Astrocyte of the hippocampus (primary cell): ENCODE data around the gene PPP2R5C.
"Not testable (repeated sequence)": the region's sequence is repeated elsewhere in the genome, so short reads cannot be mapped to it uniquely, and the experiment has no call there.

ENCODE experiments used
- DNase-seq: peaks from one replicate; pipeline ENCODE4 v3.0.0; 2011; ENCODE audit warnings: low read depth, low spot score

The PPP2R5C gene

GRCh38 chr14:101964297-101965180 lies 203.0 kb downstream of the PPP2R5C start, which contains the start of gene DYNC1H1:
TSS of gene DYNC1H1 (plus strand) at chr14:101964573. CDS start at chr14:101964692, 119 bp downstream.
- peak; percentile 99 for DNase-seq

GRCh38 chr14:101965181-101965544 lies 203.7 kb downstream of the PPP2R5C start:
- peak; percentile 76 for DNase-seq

GRCh38 chr14:101965770-101966722 lies 204.5 kb downstream of the PPP2R5C start:
- no peak for DNase-seq

DNA sequence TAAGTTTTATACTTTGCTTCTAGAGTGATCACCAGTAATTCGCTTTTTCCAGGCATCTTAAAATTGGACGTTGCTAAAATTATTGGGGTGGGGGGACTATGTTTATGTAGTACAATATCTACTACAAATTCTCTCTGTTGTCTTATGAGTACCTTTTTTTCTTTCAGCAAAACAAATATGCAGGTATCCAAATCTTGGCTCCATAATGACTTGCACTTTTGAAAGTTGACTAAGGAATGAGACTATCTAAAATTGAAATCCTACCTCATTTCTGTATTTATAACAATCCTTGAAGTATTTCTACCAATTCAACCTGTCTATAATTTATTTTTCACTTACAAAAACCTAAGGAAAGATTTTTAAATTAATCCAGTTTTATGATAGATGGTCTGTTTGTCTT lies 205.2 kb downstream of the PPP2R5C start:
- DNase-seq: no peak

DNA sequence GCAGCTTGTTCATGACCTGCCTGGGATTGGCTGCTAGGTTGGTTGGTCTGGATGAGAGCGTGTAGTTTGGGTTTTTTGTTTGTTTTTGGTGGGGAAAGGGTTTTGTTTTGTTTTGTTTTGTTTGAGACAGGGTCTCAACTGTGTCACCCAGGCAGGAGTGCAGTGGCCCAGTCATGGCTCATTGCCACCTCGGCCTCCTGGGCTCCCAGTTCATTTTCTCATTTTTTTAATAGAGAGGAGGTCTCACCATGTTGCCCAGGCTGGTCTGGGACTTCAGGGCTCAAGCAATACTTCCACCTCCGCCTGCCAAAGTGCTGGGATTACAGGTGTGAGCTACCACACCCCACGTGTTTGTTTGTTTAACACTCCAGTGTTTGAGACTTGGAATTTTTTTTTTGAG lies 206.7 kb downstream of the PPP2R5C start:
- no peak for DNase-seq

DNA sequence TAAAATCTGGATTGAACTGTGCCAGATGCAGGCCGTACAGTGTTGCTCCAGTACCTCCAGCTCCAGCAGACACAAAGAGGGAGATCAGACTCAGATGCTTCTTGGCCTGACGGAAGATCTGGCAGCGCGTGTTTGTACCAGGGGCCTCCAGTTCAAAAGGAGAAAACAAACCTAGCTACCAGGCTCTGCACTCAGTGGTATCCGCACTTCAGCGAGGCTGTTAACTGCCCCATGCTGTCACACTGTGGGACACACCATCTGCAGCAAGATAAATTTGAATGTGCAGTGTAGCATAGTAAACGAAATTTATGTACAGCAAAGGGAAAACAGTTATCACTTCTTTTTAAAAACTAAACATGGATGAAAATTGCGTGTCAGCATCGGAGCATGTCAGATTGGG lies 208.0 kb downstream of the PPP2R5C start:
- DNase-seq: no peak

GRCh38 chr14:101970830-101971400 lies 209.4 kb downstream of the PPP2R5C start:
- DNase-seq: no peak

DNA sequence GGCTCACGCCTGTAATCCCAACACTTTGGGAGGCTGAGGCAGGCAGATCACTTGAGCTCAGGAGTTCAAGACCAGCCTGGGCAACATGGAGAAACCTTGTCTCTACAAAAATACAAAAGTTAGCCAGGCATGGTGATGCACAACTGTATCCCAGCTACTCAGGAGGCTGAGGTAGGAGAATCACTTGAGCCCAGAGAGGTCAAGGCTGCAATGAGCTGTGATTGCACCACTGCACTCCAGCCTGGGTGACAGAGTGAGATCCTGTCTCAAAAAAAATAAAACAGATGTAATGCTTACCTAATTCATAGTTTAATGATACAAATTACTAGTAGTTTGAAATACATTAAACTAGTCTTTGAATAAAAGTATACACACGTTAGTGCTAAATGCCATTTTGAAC lies 209.9 kb downstream of the PPP2R5C start:
- DNase-seq: not testable (repeated sequence)

GRCh38 chr14:101972126-101972866 lies 210.8 kb downstream of the PPP2R5C start:
- DNase-seq: peak; percentile 98

GRCh38 chr14:101973356-101973755 lies 211.8 kb downstream of the PPP2R5C start:
- no peak for DNase-seq

GRCh38 chr14:101975231-101975630 lies 213.7 kb downstream of the PPP2R5C start:
- no peak for DNase-seq
